Kasumi-1 (cell line): Measurements from ENCODE around the gene ZCCHC14.

ENCODE experiments used
- DNase-seq, 2 experiments: peaks; one replicate each; lab custom pipeline; 2025; lab: John Stamatoyannopoulos, UW

The ZCCHC14 gene

GRCh38 chr16:87492721-87493607 is at the start of gene ZCCHC14:
ZCCHC14 (minus strand) TSS chr16:87493024; CDS start chr16:87492238, 786 bp downstream.
- DNase-seq, result peak; percentile 92 to 96

DNA sequence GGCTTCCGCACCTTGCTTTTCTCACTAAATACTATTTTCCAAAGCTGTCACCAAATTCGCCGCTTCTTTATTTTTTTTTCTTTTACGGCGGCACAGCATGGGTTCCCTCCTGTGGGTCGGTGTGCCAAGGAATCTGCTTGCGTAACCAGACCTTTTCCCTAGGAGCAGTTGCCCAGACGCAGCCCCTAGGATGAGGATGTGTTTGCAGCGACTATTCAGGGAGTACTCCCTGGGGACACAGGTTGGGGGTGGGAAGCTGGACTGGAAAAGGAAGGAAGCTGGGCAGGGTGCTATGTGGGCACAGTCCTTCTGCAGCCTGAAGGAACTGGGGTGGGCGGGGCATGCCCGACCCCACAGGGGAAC is 49.0 kb upstream of the ZCCHC14 start:
- DNase-seq, result no peak

DNA sequence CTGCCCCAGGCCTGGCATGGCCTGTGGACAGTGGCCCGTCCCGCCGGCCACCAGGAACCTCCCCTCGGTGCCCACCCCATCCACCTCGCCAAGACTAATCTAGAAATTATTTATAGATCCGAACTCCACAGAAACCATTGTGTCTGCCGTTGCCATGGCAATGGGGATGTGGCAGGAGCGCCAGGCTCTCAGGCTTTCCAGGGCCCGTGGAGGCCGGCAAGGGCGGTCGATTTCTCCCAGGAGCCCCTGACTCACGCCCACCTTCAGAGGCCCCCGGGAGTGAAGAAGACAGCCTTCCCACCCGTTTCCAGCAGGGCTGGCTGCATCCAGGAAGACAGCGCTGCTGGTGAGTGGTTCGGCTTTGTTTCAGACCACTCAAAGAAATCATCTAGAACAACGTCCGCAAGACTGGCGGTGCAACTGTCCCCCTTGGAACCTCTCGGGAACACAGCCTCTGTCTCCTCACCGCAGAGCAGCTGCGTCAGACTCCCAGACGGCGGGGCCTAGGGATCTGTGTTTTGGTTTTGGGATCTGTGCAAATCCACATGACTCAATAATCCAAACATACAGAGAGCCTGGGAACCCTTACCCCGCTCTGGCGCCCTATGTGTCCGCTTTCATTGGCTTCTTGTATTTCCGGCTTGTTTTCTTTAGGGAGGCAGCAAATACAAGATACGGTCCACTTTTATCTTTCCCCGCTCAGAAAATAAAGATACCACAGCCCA is 48.5 kb upstream of the ZCCHC14 start:
- no peak for DNase-seq

GRCh38 chr16:87540897-87541146 is 48.0 kb upstream of the ZCCHC14 start:
- no peak for DNase-seq

DNA sequence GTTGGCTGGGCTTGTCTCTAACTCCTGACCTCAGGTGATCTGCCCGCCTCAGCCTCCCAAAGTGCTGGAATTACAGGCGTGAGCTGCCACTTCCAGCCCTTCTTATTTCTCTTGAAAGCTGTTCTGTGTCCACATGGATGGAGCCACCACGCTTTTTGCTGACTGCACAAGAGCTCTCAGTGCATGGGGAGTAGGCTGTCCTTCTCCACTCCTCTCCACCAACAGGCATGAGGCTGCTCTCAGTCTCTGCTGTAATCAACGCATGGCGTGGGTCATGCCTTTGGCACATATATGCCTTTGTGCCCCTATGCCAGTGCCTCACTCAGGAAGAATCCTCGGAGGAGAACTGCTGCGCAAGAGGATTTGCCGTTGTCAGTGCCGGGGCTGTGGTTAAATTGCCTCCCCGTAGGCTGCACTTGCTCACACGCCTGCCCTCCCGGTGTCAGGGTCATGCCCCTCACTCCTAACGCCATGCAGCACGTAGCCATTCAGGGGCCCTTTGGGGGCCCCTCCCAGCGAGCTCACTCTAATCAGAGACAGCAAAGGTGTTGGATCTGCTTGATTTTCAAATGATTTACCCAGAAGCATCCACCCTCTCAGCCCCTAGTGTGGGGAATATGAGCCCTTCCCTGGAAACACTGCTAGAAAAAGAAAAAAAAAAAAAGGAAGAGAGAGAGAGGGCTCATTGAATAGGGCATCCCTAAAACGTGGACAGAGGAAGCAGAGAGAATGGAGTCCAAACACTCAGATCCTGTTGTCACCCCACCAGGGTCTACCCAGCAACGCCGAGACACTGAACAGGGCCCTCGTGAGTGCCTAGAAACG is 47.5 kb upstream of the ZCCHC14 start:
- DNase-seq, result no peak

DNA sequence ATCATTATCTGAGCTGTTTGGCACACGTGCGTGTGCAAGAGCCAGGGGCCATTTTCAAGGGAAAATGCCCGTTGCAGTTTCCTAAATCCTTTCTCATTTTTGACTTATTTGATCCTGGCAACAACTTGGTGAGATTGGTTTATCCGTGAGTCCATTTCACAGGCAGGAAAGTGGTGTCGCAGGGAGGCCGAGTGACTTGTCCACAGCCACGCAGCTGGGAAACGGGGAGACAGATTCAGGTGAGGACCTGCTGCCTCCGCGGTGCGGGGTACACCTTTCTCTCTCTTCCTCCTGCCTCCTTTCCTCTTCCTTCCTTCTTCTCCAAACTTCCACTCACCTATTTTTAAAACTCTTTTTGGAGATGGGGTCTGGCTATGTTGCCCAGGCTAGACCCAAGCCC is 46.3 kb upstream of the ZCCHC14 start:
- no peak for DNase-seq

- DNase-seq, result no peak
These were observed 45.8 kb upstream of the ZCCHC14 start for GRCh38 chr16:87538594-87538993.

- DNase-seq, result no peak
These were observed 45.3 kb upstream of the ZCCHC14 start for GRCh38 chr16:87538160-87538559.

DNA sequence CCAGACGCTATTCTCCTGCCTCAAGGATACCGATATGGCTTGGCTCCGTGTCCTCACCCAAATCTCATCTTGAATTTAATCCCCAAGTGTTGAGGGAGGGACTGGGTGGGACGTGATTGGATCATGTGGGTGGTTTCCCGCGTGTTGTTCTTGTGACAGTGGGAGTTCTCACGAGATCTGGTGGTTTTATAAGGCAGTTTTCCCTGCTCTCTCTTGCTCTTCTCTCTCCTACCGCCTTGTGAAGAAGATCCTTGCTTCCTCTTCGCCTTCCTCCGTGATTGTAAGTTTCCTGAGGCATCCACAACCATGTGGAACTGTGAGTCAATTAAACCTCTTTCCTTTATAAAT is 43.9 kb upstream of the ZCCHC14 start:
- DNase-seq, result no peak

DNA sequence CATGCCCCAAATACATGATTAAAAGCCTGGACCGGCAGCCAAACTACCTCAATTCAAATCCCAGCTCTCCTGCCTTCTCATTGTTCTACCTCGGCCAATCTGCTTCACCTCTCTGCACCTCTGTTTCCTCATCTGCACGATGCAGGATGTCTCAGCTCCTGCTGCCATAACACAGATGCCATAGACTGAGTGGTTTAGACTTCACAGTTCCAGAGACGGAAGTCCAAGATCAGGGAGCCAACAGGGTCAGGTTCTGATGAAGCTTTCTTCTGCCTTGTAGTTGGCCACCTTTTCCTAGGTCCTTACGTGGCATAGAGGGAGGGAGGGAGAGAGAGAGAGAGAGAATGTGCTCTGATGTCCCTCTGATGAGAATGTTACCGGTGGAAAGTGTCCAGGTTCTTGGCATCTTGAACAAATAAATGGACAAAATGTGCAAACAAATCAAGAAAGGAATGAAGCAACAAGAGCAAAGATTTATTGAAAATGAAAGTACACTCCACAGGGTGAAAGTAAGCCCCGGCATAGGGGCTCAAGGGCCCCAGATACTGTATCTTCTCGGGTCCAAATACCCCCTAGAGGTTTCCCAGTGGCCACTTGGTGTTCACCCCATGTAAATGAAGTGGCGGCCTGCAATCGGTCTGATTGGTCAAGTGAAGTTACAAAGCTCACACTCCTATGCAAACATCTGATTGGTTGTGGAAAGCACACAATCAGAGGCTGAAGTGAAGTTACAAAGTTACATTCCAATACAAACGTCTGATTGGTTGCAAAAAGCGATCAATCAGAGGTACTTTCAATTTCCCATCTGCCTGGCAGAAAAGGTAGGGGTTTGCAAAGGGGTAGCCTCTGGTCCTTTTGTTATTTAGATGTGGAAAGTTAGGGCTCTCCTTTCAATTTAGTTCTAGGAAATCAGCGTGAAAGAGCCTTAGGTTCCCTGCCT is 43.3 kb upstream of the ZCCHC14 start:
- no peak for DNase-seq

DNA sequence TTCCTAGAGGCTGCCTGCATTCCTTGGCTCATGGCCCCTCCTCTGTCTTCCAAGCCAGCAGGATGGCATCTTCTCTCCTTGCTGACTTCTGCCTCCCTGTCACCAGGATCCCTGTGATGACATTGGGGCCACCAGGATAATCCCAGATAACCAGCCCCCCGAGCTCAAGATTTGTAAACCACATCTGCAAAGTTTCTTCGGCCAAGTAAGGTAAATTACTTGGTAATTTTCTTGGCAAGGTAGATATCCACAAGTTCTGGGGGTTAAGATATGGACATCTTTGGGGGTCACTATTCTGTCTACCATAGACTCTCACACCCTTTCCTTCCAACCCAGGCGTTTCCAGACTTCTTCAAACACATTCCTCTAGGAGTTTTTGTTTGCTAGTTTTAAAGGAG is 42.6 kb upstream of the ZCCHC14 start:
- DNase-seq, result no peak

DNA sequence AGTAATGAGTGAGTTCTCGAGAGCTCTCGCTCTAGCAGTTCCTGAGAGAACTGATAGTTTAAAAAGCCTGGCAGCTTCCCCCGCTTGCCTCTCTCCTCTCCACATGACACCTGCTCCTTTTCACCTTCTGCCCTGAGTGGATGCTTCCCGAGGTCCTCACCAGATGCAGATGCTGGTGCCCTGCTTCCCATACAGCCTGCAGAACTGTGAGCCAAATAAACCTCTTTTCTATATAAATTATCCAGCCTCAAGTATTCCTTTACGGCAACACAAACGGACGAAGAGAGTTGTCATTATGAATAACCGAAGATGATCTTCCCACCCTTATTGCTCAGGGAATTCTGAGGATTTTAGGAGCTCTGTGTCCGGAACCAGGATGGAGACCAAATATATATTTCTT is 41.9 kb upstream of the ZCCHC14 start:
- DNase-seq, result no peak

DNA sequence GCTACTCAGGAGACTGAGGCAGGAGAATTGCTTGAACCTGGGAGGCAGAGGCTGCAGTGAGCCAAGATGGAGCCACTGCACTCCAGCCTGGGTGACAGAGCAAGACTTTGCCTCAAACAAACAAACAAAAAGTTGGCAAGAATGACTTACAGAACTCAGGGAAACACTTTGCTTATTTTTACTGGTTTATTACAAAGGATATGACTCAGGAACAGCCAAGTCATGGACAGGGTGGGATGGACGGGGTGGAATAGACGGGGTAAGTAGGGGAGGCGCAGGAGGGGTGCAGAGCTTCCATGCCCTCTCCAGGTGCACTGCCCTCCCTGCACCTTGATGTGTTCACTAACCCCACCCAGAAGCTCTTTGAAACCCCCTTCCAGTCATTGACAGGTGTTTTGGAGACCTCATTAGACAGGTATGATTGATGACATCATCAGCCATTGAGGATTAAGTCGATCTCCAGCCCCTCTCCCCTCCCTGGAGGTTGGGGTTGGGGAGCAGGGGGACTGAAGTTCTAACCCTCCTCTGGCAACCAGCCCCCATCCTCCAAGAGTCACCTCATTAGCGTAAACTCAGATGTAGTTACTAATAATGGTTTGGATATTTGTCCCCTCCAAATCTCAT is 41.3 kb upstream of the ZCCHC14 start:
- no peak for DNase-seq

DNA sequence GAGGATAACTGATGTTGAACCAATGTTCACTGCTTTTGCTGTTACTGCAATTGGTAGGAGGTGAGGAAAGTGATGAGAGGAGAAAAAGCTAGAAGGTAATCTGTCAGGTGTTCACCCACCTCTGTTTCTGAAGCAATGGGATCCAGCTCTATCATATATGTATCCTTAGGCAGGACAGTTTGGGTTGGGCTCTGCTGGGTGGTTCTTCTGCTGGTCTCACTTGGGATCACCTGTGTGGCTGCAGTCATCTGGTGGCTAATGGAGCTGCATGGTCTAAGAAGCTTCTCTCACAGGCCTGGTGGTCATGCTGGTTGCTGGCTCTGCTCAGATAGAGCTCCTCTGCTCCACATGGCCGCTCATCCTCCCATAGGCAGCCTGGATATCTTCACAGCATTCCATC is 40.2 kb upstream of the ZCCHC14 start:
- no peak for DNase-seq

DNA sequence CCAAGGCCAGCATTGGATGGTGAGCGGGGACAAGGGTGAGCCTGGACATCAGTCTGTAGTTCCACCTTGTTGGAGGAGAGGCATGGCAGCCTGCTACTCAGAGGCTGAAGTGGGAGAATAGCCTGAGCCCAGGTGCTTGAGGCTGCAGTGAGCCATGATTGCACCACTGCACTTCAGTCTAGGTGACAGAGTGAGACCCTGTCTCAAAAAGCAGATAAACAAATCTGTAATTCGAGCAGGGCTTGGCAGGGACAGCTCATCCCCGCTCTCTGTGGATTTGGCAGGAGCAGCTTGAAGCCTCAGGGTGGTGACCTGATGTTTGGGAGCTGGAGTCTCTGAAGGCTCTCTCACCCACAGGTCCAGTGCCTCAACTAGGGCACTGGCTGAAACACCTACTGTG is 38.6 kb upstream of the ZCCHC14 start:
- DNase-seq, result no peak

DNA sequence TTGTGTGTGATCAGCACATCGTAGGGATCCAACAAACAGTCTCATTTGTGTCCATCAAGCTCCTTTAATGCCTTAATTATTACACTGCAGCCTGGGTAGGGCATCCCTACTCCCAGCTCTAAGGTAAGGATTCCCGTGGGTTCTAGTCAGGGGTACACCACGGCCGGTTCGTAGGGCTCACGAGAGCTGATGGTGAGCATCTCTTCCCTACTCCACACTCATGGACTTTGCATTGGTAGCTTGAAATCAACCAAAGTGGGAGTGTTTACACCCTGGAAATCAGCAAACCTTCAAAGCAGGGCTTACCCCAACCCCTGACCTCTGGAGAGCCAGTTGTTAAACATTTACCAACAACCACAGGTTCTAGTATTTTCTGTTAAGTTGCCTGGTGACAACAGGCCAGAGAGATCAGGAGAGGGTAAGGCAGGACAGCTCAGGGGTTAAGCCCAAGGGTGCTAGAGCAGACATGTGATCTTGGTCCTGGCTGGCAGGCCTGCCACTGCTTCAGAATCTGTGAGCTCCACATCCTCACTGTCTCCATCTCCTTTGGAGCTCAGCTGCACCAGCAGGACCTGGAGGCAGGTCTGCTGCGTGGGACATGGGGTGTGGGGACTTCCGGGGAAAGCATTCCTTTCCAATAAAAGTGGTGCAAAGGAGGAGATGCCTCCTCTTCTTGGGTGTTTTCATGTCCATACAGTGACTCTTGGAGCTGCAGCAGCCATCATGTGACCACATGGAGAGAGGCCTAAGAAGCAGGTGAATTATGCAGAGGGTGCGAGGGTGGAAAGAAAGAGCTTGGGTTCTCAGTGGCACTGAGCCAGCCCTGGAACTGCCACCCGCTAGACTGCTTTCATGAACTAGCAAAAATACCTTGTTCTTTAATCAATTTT is 36.1 kb upstream of the ZCCHC14 start:
- DNase-seq, result no peak

DNA sequence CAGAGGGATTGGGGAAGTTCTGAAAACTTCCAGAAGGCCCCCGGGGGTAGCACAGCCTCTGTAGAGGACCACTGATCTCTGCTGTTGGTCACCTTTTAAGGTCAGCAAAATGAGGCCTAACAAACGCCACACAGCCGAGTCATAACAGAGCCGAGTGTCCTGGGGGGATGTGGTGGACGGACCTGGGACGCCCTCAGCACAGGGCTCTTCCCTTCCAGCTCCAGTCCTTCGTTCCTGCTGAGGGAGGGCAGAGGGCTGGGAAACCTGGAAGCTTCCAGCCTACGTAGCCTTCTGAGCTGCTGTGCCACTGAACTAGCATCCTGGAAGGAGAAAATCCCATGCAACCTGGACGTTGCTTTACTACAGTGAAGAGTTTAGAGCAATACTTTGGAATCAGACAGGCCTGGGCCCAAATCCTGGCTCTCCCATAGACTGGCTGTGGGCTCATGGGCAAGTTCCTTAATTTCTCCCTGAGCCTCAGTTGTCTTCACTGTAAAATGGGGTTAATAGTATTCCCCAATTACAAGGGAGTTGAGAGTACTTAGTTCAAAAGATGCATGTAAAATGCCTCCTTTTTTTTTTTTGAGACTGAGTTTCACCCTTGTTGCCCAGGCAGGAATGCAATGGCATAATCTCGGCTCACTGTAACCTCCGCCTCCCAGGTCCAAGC is 34.4 kb upstream of the ZCCHC14 start:
- DNase-seq, result no peak

- DNase-seq, result no peak
These were observed 33.6 kb upstream of the ZCCHC14 start for GRCh38 chr16:87526238-87526947.

DNA sequence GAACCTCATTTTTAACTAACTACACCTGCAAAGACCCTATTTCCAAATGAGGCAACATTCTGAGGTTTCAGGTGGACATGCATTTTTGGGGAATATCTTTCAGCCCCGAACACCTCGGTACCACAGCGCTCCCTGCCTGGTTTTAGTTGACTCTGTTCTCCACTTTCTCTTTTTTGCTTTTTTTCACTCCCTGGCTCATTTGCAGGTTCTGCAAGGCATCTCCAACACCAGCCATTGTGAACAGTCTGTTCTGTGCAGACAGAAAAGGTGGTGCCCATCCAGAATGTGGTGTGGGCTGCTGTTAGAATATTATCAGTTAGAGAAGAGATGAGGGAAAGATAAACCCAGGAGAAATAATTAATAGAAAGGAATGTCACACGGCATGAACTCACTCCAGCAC is 32.5 kb upstream of the ZCCHC14 start:
- DNase-seq, result no peak
